HG02840 (cell line): ENCODE data around the gene TRIM22.

Experiments
- ATAC-seq: cut with Tn5 transposase; IDR thresholded peaks from one replicate; pipeline ENCODE4 v1.9.1; 2021; ENCODE audit warnings: mild to moderate bottlenecking, moderate library complexity, moderate number of reproducible peaks; ENCODE audit not compliant: unreplicated experiment, low FRiP score

The TRIM22 gene

DNA sequence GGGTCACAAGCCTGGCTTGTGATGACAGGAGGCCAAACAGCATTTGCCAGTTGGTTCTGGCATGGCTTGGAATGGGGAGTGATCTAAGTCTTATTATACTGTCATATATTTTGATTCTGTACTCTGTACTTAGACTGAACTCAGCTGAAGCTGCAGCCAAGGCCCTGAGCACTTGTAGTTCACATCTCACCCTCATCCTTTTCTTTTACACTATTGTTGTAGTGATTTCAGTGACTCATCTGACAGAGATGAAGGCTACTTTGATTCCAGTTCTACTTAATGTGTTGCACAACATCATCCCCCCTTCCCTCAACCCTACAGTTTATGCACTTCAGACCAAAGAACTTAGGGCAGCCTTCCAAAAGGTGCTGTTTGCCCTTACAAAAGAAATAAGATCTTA lies 47.5 kb downstream of the TRIM22 start:
- no peak for ATAC-seq

DNA sequence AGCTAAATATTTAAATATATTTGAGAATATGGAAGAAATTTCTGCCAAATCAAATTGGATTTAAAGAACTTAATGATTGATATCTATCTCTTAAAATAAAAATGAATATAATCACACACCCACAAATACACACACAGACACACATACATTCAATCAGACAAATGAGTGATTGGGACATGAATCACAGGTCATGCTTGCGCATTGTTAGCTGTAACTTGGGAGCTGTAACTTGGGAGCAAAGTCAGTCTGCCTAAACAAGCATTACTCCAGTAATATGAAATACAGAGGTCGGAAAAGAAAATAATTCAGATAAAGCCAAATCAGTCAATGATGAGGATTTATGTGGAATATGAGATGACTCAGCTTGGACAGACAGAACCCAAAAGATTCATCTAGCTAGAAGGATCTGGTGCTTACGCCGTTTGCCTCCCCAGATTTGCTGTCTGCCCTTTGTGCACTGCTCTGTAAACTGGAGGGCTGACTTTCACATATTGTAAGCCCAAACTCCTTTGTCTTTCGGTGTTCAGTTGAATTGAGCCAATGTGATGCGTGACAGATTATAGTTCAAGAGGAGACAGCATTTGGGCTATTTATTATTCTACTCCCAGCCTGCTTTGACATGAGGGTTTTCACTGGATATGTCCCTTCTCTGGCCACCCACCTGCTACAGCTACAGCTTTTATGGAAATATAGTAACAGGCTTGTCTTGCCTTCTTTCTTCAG lies 48.2 kb downstream of the TRIM22 start:
- ATAC-seq, result no peak

DNA sequence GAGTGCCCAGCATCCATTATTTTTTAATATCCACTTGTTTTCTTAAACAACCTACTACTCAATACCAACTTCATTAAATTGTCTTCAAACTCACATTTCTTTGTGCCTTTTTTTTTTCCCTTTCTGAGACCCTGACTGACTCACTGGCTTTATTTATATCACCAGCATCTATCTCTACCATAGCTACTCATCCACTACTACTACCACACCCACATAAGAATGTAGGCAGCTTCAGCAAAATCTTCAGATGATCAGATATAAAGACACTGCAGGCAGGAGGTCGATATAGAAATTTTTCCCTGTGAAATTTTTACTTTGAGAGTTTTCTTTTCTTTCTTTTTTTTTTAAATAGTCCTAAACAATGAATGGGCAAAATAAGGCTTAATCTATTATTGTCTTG lies 48.8 kb downstream of the TRIM22 start:
- ATAC-seq, result no peak

DNA sequence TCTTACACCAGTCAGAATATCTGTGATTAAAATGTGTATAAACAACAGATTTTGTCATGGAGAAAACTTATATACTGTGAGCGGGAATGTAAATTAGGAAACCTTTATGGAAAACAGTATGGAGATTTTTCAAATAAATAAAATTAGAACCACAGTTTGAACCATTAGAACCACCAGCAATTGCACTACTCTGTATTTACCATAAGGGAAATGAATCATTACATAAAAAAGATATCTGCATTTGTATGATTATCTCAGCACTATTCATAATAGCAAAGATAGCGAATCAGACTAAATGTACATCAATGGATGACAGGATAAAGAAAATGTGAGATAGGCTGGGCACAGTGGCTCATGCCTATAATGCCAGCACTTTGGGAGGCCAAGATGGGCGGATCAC lies 57.0 kb downstream of the TRIM22 start:
- no peak for ATAC-seq

DNA sequence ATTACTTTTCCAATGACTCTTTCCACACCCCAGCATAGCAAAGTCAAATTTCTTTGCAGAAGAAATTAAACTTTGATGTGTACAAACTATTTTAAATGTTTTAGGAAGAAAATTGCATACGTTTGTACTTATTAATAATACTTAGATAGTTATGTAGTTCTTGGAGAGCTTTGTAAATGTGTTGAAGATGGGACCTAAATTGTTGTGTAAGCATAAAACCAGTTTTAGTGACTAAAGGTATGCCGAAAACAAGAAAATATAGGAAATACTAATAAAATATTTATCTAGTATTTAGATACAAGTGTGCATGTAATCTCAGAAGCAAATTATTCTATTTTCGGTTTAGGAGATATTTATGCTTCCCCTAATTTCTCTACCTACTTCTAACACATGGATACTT lies 60.2 kb downstream of the TRIM22 start:
- ATAC-seq, result no peak

DNA sequence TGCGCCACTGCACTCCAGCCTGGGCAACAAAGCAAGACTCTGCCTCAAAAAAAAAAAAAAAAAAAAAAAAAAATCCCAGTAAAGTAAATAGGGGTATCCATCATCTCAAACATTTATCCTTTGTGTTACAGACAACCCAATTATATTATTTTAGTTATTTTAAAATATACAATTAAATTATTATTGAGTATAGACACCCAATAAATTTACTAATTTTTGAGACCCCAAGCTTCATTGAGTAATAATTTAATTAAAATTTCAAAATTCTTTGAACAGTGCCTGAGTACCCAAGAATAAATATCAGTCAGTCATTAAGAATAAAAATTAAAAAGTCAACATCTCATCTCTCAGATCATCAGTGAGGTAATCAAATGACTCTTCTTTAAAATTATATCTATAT lies 64.4 kb downstream of the TRIM22 start, which contains the start of gene OR52N4:
OR52N4 (plus strand) TSS at position 301 of the 400 bp plus-strand sequence. CDS start 498 bp downstream, outside the sequence.
- no peak for ATAC-seq
